GM18517 (cell line): ENCODE measurements around the gene PARP1.

Experiments
- ATAC-seq: cut with Tn5 transposase; IDR thresholded peaks from one replicate; pipeline ENCODE4 v1.9.1; 2021; ENCODE audit warnings: mild to moderate bottlenecking, moderate library complexity; ENCODE audit not compliant: unreplicated experiment

PARP1 gene

DNA sequence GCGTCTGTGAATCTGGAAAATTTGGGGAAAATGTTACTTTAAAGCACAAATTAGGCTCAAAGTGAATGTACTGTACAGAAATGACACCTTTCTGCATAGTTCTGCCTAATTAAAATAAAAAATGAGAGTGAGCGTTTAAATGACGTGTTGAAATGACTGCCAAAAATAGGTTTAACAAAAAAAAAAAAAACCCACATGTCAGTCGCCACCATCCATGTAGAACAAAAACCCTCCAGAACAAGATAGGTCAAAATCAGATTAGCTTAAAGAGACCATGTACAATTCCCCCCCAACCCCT is 745 bp downstream of the PARP1 start:
- no peak for ATAC-seq

DNA sequence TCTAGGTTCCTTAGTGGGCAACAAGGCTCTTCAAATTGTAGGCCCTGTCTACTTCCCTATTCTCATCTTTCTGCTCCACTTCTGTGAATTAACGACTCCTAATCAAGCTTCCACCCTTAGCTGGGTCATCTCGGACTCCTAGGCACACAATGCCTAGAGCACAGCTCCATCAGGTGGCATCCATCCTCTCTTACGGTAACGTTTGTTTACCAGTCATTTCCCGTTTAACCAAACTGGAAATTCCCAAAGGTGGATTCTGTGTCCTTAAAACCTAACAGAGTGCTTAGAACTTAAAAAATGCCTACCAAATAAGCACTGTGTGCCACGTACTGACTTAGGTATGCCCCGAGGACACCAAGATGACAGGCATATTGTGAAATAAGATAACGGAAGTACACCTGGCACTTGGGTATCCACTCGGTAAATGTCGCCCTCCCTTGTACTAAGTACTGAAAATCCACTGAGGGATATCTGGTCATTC is 1.5 kb downstream of the PARP1 start:
- ATAC-seq: no peak

DNA sequence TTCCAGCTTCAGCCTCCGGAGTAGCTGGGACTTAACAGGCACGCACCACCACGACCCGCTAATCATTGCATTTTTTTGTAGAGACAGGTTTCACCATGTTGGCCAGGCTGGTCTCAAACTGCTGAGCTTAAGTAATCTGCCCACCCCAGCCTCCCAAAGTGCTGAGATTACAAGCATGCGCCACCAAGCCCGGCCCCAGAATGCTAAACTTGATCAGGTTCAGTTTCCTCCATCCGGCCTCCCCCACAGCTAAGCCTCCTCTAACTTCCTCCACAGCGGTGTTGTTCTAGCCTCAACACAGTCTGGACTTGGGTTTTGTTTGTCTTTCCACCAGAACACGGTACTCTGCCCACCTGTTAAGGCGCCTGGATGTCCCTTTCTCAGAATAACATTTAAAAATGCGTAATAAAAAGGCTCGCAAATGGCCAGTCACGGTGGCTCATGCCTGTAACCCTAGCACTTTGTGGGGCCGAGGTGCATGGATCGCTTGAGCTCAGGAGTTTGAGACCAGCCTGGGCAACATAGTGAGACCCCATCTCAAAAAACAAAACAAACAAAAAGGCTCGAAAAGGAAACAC is 2.4 kb downstream of the PARP1 start:
- no peak for ATAC-seq

DNA sequence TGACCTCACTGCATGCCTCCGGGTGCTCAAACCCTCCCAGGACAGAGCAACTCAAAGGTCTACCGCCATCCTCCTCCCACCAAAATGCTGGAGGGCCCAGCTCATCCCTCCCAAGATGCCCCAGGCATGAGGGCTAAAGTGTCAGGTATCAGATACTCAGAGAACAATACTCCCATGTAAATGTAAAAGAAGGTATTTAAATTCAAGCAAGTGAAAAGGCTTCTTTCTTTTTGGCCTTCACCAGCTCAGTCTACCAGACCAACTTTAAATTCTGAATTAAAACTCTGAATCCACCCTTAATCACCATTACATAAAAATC is 3.0 kb downstream of the PARP1 start:
- no peak for ATAC-seq

DNA sequence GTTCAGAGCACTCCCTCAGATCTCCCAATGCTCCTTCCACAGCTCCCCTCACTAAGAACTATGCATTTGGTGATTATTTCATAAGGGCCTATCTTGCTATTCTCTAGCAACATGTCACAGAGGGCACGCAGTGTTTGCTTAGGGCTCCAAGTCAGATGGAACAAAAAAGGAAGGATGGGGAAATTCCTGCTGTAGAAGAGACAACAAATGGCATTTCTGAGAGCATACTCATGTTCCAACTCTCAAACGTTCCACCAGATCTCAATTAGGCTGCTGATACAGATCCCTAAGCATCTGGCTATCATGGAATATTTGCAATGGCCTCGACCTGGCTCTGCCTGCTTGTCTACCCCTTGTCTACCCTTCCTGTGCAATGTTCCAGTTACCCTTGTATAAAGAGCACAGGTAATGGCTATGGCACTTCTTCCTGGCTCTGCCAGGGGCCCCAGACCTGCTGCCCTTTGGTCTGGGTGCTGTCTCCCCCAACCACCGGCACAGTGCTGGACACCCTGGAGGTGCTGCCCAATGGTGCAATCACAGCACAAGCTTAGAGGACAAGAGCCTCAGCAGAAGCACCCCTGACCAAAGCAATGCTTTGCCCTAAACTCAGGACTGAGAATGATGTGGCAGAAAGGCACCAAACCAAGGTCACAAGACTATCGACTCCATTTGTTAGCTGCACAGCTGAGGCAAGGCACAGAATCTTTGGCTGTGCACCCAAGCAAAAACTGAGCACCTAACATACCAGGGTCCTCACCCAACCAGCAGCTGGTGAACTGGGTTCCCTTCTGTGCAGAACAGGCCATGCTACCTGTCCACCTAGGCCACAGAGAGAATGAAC is 3.6 kb downstream of the PARP1 start:
- no peak for ATAC-seq

DNA sequence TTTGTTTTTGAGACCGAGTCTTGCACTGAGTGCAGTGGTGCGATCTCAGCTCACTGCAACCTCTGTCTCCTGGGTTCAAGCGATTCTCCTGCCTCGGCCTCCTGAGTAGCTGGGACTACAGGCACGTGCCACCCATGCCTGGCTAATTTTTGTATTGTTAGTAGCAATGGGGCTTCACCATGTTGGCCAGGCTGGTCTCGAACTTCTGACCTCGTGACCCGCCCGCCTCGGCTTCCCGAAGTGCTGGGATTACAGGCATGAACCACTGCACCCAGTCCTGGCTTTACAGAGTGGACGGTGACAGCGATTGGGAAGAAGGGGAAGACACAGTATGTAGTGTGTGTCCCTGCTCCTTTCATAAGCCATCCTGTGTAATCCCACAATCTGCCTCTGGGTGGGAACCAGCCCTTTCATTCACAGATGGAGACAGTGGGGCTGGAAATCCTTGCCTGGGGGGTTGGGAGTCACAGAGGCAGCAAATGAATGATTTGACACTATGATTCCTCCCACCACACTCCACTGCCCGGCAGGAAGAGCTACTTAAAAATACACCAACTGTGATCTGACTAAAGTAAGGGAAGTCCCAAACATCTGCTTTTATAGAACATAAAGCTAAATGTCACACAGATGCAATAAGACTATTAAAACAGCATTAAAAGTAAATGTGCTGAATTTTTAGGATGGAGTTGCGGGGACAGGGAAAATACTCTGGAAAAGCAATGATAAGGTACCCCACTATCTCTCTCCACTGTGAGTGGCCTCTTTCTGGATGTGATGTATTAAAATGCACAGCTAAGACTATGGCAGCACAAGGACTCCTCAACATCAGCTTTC is 4.5 kb downstream of the PARP1 start:
- ATAC-seq: no peak

DNA sequence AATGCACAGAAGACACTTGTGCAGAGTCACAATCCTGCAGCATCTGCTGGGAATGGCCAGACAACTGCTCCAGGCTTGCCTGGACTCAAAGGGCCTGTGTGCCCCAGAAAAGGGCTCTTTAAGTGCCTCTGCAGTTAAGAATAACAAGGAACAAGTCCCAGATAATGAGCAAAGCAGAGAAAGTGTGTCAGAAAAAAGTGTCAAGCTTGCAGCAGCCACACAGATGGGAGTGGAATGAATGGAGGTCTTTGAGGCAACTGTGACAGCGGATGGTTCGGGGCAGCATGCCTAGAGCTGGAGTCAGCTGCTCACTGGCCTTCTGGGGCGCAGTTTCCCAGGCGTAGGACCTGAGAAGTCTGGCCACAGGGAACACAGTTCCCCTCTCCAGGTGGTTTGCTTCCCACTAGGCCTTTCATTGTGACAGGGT is 5.1 kb downstream of the PARP1 start:
- no peak for ATAC-seq

DNA sequence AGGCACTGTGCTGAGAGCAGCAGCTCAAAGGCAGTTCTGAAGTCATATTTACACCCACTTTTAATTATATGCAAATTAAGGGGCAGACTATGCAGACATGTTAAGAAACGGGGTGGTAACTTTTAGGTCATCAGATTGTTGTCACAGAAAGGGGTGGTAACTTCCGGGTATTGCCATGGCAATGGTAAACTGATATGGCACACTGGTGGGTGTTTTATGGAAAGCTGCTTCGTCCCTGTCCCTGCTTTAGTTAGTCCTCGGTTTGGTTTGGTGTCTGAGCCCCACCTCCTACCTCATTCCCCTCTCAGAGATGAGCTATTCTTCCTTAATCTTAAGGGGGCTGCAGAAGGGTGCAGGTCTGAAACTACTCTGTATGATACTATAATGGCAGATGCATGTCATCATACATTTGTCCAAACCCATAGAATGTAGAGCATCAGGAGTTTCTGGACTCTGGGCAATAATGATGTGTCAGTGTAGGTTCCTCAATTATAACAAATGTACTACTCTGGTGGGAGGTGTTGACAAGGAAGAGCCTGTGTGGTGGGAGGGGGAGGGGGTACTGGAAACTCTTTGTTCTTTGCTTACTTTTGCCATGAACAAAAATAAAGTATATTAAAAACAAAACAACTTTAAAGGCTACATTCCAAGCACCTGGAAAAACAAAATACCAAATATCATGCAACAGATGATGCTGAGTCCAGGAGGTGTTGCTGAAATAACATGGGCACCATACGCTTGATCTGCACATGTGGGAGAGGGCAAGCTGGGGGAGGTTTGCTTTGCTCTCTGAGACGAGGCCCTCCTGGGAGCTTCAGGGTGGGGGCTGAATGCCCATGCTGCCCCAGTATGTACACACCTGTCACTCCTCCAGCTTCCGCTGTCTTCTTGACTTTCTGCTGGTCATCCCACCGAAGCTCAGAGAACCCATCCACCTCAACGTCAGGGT is 6.3 kb downstream of the PARP1 start:
- no peak for ATAC-seq

DNA sequence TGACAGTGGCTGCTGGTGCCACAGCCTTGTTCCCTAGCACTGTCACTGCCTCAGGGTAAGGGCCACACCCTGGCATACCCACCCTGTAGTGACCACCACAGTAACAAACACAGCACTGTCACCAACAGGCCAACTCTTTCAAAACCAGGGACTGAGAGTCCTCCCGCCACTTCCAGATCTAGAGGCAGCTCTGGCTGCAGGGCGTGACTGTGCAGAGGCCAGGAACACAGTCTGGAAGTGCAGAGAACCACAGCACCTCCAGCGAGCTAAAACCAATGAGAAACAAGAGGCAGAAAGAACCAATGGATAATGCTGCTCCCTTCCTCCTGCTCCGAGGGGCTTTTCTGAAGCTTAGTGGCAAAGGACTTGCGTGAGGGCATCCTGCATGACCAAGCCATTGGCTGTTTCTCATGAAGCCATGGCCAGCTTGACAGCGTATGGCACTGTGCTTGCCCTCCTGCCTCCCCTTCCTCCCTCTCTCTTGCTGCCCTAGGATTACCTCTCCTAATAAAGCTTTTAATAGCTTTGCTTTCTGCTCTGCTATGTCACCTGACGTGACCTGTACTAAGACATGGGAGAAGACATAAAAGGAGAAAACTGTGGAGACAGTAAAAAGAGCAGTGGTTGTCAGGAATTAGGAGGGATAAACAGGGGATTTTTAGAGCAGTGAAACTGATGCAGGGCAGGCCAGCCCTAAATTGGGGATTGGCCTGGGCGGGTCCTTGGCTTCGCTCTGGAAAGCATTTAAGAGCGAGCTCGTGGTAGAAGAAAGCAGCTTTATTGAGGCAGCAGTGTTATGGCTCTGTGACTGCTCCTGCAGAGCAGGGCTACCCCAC is 7.2 kb downstream of the PARP1 start:
- ATAC-seq: no peak

DNA sequence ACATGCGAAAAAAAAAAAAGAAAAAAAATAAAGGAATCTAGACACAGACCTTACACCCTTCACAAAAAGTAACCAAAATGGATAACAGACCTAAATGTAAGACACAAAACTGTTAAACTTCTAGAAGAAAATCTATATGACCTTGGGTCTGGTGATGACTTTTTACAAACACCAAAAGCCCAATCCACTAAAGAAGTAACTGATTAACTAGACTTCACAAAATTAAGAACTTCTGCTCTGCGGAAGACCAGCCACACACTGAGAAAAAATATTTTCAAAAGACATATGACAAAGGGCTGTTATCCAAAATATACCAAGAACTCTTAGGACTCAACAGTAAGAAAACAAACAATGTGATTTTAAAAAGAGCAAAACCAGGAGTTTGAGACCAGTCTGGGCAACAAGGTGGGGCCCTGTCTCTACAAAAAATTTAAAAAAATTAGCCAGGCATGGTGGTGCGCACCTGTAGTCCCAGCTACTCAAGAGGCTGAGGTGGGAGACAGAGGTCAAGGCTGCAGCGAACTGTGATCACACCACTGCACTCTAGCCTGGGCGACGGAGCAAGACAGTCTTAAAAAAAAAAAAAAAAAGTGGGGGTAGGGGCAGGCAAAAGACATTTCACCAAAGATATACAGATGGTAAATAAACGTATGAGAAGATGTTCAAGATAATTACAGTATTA is 9.8 kb downstream of the PARP1 start:
- no peak for ATAC-seq

DNA sequence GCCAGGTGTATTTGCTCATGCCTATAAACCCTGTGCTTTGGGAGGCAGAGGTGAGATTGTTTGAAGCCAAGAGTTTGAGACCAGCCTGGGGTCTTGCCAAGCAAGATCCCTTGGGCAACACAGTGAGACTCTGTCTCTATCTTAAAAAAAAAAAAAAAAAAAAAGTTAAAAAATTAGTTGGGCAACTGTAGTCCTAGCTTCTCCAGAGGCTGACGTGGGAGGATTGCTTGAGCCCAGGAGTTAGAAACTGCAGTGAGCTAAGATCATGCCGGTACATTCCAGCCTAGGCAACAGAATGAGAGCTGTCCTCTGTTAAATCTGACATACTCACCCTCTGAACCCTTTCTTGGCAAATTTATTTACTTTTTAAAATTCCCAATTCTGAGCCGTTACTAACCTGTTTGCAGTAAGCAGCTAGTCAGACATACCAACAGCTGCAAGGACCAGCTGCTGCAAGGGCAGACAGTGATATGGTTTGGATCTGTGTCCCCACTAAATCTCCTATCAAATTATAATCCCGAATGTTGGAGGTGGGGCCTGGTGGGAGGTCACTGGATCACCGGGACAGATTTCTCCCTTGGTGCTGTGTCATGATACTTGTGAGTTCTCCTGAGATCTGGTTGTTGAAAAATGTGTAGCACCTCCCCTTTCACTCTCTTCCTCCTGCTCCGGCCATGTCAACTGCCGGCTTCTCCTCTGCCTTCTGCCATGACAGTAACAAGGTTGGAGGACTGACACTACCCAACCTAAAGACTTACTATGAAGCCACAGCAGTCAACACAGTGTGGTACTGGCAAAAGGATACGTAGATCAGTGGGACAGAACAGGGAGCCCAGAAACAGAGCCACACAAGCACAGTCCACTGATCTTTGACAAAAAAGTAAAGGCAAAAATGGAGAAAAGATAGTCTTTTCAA is 10.6 kb downstream of the PARP1 start:
- ATAC-seq: no peak

DNA sequence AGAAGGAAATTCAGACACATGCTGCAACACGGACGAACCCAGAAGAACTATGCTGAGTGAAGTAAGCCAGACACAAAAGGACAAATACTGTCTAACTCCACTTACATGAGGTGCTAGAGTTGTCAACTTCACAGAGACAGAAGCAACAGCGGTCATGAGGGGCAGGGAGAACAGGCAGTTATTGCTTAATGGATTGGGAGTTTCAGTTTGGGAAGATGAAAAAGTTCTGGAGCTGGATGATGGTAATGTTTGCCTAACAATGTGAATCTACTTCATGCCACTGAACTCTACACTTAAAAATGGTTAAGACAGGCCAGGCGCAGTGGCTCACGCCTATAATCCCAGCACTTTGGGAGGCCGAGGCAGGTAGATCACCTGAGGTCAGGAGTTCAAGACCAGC is 12.1 kb downstream of the PARP1 start:
- no peak for ATAC-seq

DNA sequence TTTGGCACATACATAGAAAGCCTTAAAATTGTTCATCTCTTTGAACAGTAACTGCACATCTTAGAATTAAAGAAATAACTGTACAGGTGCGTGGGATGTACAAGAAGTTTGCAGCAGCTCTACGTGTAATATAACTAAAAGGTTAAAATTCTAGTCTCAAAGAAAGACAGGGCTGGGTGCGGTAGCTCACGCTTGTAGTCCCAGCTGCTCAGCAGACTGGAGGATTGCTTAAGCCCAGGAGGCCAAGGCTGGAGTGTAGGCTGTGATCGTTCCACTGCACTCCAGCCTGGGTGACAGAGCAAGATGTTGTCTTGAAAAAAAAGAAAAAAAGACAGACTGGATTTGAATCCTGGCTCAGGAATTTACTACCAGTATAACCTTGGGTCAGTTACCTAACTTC is 13.4 kb downstream of the PARP1 start:
- ATAC-seq: no peak

DNA sequence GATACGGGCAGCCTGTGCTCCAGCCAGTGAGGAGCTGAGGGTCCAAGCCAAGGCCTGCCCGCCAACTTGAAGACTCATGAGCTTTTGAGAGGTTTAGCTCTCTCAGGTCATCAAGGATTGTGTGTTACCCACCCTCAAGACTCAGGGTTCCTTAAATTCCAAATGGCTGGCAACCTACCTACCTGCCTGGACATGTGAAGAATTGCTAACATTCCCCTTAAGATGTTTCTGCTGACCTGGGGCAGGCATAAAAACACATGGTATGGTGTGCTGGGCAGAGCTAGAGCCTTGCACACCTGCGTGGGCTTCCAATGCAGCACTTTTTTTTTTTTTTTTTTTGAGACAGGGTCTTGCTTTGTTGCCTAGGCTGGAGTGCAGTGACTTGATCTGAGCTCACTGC is 17.2 kb downstream of the PARP1 start:
- no peak for ATAC-seq

DNA sequence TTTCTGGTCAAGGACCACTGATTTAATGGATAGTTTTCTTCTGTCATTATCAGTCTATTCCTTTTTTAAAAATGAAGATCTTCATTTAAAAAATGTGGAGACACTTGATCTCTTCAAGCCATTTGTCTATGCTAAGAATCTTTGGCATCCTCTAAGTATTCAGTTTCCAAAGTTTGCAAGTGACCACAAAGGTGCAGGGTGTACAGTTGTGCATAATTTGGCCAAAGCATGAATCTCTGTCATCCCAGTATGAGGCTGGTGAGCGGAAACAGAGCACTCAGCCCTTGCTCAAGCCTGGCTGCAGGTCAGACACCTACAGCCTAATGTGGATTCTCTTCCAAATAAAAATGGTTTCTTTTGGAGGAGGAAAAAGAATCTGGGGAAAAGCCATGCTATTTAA is 19.8 kb downstream of the PARP1 start:
- no peak for ATAC-seq

DNA sequence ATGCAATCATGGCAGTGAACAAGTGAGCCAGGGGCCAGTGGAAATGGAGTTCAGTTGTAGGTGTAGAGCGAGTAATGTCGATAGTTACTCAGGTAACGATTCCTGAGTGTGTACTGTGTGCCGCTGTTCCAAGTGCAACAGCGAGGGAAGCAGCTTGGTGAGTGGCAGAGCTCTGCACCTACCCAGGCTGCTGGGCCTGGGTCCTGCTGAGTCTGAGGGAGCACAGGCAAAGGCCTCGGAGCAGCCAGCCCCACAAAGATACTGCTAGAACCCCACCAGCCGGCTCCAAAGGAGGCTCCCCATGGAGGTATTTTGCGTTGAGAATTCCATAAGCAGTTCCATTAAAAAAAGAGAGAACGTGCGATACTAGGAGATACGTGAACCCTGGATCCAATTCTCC is 23.2 kb downstream of the PARP1 start:
- no peak for ATAC-seq

DNA sequence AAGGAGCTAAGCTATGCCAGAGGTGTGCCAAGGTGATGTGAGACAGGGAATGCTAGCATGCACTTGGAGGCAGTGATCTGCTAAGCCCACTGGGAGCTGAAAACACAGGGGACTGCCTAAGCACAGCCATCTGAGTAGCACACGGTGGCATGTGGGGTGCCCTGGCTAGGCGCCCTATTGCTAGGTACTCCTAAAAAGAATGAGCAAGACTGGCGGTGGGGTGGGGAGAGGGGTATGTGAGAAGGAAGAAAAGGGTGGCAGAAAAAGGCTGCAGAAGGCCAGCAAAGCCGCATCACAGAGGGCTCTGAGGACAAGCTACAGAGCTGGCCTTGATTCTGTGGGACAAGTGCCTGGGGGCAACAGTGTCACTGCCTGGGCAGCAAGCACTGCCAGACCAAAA is 23.9 kb downstream of the PARP1 start:
- ATAC-seq: no peak

DNA sequence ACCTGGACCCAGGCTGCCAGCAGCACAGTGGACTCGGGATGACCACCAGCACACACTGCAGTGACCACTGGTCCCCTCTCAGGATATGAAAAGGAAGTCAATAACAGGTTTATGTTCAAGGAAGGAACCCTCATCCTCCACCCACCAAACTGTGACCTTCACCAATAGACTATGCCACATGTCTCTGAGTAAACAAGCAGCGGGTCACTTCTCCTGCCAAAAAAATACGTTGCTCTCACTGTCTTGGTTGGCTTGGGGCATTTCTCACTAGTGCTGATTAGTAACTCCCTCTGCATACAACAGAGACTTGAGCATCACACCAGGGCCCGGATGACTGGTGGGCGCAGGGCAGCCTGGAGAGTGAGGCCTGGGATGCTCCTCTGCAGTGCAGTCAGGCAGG is 25.9 kb downstream of the PARP1 start:
- no peak for ATAC-seq
